ENCODE results near the gene TENM4.
A peak's percentile ranks its signal among the peaks of the same experiment; 100 is the strongest.

Gene TENM4

DNA sequence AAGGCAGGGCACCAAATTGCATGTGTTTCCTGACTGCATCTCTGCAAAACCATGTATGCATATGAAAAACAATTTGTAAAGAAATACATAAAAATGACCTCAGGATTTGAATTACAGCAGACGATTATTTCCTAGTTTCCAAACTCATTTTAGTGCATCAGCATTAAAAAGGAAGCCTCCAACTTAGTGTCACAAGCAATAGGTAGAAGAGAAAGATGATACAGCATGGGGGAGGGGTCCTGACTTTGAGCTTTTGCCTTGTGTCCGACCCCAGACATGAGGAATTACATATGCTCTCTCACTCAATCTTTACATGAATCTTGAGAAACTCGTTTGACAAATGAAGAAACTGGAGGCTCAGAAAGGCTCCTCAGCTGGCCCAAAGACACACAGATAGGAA, 571.5 kb downstream of the TENM4 start:
- DNase-seq, result peak; percentile 64

DNA sequence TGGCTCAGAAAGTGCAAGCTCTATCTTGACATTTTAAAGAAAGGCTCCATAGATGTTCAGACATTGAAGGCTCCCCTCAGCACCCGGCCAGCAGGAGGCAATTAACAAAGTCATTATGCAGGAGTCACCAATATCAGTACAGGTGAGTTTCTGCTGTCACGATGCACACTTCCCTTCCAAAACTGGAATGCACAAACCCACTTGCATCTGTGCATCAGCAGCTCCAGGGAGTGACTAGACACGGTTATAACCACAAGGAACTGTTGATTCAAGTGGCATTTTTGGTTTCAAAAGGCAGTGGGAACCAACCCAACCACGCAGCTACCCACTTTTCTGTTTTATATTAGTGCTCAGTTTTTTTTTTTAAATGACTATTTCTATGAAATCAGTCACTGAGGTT, 572.3 kb downstream of the TENM4 start:
- DNase-seq, result peak; percentile 95

- DNase-seq, result peak; percentile 71
These were observed 580.0 kb downstream of the TENM4 start for GRCh38 chr11:78860720-78861422.

GRCh38 chr11:78857688-78858087, 583.1 kb downstream of the TENM4 start:
- no peak for DNase-seq

DNA sequence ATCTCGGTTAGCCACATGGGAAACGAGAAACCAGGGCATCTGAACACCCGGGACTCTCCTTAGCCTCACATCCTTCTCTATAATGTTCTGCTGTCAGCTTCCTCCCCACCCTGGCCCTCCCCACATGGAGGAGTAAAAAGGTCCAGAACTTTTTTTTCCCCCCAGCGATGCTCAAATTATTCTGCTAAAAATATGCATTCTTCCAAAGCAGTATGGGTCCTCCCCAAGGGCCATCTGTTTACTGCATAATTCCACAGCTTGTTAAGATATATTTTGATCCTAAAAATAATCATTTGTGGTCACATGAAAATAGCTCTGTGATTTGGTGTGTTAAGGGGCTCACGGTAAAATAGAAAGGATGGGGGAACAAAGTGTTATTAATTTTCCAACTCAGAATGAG, 584.6 kb downstream of the TENM4 start:
- no peak for DNase-seq

- DNase-seq, result no peak
These were observed 585.7 kb downstream of the TENM4 start for GRCh38 chr11:78855116-78855515.

DNA sequence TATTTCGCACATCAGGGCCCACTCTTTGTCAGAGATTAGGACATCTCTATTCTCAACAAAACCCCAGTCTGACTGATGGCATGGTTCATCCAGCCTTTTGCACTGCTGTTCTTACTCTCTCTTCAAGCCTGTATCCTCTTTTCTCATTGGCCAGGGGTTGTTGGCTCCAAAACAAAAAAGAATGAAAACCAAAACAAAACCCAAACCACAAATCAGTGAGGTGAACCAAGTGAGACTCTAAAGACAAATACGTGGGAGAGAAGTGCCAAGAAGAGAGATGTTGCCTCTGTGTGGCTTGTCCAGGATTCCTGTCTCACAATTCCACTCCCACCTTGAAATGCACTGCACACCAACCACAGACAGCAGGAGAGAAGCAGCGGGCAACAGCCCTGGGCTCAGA, 587.3 kb downstream of the TENM4 start:
- DNase-seq, result no peak

- peak; percentile 62 for DNase-seq
These were observed 588.8 kb downstream of the TENM4 start for GRCh38 chr11:78851878-78852586.

DNA sequence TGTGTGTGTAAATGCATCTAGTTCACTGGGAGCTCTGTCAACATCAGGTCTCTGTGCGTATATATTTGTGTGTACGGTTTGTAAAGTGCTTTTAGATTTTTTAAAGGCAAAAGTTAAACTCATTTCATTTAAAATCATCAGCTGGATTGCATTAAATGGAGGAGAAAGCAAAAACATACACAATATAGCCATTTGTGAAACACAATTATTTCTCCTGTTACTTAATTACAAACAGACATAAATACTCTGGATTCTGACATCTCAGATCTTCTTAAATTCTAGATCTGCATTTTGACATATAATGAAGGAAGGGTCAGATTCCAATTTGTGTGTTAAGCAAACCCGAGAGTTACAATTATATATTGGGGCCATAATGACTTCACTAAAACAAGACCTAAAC, 590.8 kb downstream of the TENM4 start:
- no peak for DNase-seq

DNA sequence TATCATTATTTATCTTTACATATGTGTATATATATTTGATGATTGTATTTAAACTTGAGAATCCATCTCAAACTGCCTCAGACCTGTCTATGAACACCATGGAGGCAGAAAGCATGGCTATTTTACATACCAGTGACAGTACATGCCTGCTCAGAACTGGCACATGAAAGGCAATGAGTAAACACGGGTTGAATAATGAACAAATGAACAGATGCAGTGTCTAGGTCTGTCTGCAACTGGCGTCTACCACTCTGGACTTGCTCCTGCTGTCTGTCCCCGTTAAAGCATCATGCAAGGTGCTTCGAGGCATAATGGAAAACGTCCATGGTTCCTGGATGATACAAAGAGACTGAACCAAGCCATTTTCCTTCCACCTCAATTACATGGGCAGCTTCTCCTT, 594.6 kb downstream of the TENM4 start:
- no peak for DNase-seq

GRCh38 chr11:78845496-78845895, 595.3 kb downstream of the TENM4 start:
- DNase-seq, result no peak

DNA sequence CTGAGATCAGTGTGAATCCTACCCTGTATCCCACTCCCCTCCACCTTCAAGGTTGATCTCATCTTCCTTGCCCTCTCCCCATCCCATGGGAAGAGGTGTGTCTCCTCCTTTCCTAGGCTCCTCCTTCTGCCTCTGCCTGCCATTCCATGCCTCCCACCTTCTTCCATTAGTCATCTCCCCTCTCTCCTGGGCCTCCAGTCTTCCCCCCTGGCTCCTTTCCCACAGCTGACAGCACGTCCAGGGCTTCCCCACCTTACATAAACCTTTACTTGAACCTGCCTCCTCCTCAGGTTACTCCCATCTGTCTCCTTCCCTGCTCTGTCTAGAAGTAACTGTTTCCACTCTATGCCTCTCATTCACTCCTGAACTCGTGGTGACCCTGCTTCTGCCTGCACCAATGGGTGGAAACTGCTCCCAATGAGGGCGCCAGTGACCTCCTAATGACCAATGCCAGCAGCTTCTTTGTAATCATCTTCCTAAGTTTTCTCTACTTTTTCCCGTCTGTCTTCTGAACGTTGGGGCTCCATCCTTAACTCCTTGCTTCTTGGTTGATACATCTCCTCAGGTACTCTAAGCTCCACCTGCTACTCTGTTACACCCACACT, 599.3 kb downstream of the TENM4 start:
- no peak for DNase-seq

- no peak for DNase-seq
These were observed 600.2 kb downstream of the TENM4 start for GRCh38 chr11:78840623-78841022.

- no peak for DNase-seq
These were observed 600.6 kb downstream of the TENM4 start for GRCh38 chr11:78840200-78840599.

DNA sequence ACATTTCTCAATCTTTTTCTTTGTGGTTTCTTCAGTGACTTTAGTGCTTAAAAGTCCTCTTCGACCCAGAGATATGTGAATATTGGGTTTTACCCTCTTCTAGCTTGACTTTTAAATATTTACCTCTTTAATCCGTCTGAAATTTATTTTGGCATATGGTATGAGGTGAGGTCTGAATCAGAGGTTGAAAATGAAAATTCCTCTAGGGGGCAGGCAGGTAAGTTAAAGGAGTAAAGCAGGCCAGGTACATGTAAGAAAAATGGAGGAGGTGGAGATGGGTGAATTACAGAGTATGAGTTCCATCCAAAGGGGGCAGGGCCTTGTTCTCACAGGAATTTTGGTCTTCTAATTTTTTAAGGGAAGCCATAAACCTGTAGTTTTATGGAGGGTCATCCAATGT, 602.4 kb downstream of the TENM4 start:
- DNase-seq, result peak; percentile 51

DNA sequence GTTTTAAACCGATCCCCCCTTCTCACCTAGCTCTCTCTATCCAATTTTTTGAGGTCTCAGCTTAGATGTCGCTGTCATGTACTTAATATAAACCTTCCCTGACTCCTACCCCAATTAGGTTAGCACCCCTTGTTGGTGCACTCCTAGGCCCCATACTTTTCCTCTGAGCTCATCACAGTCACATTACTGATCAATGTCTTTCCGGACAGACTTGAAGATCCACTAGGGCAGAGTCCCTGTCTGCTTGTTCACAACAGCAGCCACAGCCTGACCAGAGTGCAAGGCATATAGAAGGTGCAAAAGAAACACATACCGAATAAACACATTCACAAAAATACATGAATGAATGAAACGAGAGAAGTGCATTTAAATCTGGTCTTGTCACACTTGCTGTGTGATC, 605.2 kb downstream of the TENM4 start:
- no peak for DNase-seq

DNA sequence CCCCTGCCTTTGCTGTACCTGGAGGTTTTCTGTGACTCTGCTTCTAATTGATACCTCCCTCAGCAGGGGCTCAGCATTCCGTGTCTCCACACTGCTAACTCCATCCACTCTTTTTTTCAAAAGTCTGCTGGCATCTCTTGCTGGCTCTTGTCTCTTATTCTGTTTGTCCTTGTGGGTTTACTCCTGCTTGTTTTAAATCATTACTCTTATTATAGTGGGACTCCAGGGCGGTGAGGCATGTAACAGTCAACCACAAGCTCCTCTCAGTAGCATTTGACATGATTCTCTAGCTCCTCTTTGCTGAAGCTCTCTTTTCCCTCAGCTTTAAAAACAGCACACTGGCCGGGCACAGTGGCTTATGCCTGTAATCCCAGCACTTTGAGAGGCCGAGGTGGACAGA, 605.9 kb downstream of the TENM4 start:
- DNase-seq, result no peak

DNA sequence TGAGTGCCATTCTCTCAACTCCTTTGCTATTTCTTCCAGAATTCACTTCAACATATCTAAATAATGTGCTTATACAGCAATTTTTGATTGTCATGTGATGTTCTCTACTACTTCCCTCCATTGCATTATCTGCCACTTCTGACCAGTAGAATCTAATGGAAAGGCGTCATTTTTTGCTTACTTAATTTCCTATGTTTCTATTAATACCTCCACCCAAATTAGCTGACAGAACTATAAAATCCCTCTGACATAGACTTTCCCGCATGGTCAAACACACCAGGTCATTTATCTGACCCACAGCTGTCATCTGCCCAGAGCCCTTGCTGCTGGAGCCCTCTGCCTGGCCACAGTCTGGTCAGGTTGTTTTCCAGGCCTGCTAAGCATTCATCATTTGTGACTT, 607.6 kb downstream of the TENM4 start:
- DNase-seq, result peak; percentile 56

- DNase-seq, result peak; percentile 20
These were observed 608.4 kb downstream of the TENM4 start for GRCh38 chr11:78832226-78832947.

GRCh38 chr11:78831571-78831970, 609.3 kb downstream of the TENM4 start:
- DNase-seq, result no peak

- no peak for DNase-seq
These were observed 610.5 kb downstream of the TENM4 start for GRCh38 chr11:78830277-78830819.

- DNase-seq, result no peak
These were observed 611.7 kb downstream of the TENM4 start for GRCh38 chr11:78829146-78829545.

DNA sequence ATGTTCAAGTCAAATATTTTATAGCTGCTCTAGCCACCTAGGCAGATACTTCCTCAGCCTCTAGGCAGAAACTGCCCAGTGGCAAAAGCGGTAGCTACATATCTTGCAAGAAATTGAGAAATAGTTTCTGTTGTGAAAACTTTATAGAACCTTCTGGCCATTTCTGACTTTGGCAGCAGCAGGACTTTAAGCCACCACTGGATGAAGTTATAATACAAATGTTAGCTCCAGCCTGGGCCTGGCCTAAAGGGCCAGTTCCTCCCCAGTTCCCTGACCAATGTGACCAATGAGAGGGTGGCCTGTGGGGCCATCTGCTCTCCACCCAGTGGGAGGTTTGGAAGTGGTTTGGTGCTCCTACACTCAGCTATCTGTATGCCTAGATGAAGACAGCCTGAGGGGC, 612.2 kb downstream of the TENM4 start:
- no peak for DNase-seq

All from RPMI8226 (cell line).